ENCODE measurements around the gene FOLH1.
"Not testable (repeated sequence)": the region's sequence is repeated elsewhere in the genome, so short reads cannot be mapped to it uniquely, and the experiment has no call there.

The FOLH1 gene

GRCh38 chr11:49177936-49178335 is 30.5 kb downstream of the FOLH1 start:
- DNase-seq (ENCODE audit: low spot score): peak; percentile 33

- not testable (repeated sequence) for DNase-seq (ENCODE audit: low spot score)
Measured at GRCh38 chr11:49175378-49175777, 33.0 kb downstream of the FOLH1 start.

- DNase-seq (ENCODE audit: low spot score): not testable (repeated sequence)
Measured at GRCh38 chr11:49174691-49175366, 33.6 kb downstream of the FOLH1 start.

- not testable (repeated sequence) for DNase-seq (ENCODE audit: low spot score)
Measured at GRCh38 chr11:49171613-49172012, 36.8 kb downstream of the FOLH1 start.

GRCh38 chr11:49169579-49169978 is 38.8 kb downstream of the FOLH1 start:
- DNase-seq (ENCODE audit: low spot score): not testable (repeated sequence)

GRCh38 chr11:49168992-49169391 is 39.4 kb downstream of the FOLH1 start:
- DNase-seq (ENCODE audit: low spot score): not testable (repeated sequence)

GRCh38 chr11:49151211-49151610 is 57.2 kb downstream of the FOLH1 start:
- no peak for DNase-seq (ENCODE audit: low spot score)

GRCh38 chr11:49102356-49102755 is 106.0 kb downstream of the FOLH1 start:
- not testable (repeated sequence) for DNase-seq (ENCODE audit: low spot score)

All from LoVo (cell line).